ENCODE measurements around the gene UCN. TPM values are rescaled to one million over a fixed set of nuclear protein-coding genes. Genes with fewer than 3 reads are reported as not detected.
"Not testable (repeated sequence)": the region's sequence is repeated elsewhere in the genome, so short reads cannot be mapped to it uniquely, and the experiment has no call there.

Gene UCN
- polyA plus RNA-seq, 1 donor from 2014 or later = 9.0 TPM

GRCh38 chr2:27272537-27273522 lies 35.4 kb downstream of the UCN start:
- not testable (repeated sequence) for H3K9me2 ChIP-seq (ENCODE audit: insufficient read depth, low read length); H3K27me3 ChIP-seq (ENCODE audit: insufficient read depth, low read depth, low read length); H3F3A ChIP-seq (ENCODE audit: insufficient read depth, low read length, poor library complexity, severe bottlenecking); H2AFZ ChIP-seq (ENCODE audit: low read depth, low read length); H3K4me3 ChIP-seq (ENCODE audit: low read length); H3K36me3 ChIP-seq (ENCODE audit: insufficient read depth, low read length); H3K9me3 ChIP-seq (ENCODE audit: low read length); H3K4me2 ChIP-seq (ENCODE audit: low read length); H3K27ac ChIP-seq (ENCODE audit: low read length); H3K79me2 ChIP-seq (replicated peaks; ENCODE audit: insufficient read depth, low read length); H4K20me1 ChIP-seq (ENCODE audit: insufficient read depth); H3K9ac ChIP-seq (ENCODE audit: low read length)

DNA sequence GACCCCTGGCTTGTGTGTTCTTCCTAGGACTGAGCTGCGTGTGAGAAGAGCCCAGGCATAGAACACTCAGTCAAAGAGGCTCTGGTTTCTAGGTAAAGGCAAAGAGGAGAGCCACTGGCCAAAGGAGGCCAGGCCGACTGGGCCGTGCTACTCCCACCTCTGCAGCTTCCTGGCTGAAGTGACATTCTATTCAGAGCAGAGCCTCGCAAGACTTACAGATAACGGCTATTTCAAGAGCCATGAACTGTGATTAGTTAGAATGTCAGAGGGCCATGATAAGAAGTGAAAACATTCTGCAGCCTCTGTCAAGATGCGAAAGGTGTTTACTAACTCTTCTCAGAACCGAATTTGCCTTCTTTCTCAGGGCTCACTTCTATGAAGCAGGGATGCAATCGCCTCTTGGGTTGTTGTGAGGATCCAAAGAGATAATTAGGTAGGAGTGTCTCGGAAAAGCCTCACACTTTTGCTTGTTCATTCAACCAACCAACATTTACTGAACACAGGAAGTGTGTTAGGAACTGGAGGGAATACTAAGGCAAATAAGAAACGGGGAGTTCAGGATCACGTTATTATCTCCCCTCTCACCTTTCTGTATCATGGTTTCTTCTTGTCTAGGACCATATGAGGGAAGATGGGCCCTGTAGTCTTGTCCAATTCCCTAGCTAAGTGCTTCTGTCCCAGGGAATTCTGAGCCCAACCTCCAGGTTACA lies 36.5 kb downstream of the UCN start:
- Histone ChIP-seq H3K9me2 (ENCODE audit: insufficient read depth, low read length) (no peaks in the 10 kb centered on the region), H3K4me3 (ENCODE audit: low read length) (no peak overlapping the region), H3K36me3 (ENCODE audit: insufficient read depth, low read length) (no peaks in the 10 kb centered on the region), H3K79me2 (replicated peaks; ENCODE audit: insufficient read depth, low read length) (no peaks in the 10 kb centered on the region), H3K27ac (ENCODE audit: low read length) (no peak overlapping the region), H3K27me3 (ENCODE audit: insufficient read depth, low read depth, low read length) (peaks cover 15% of the 10 kb centered on the region), H3F3A (ENCODE audit: insufficient read depth, low read length, poor library complexity, severe bottlenecking) (no peaks in the 10 kb centered on the region), H3K9me3 (ENCODE audit: low read length) (no peaks in the 10 kb centered on the region), H3K9ac (ENCODE audit: low read length) (no peak overlapping the region), H2AFZ (ENCODE audit: low read depth, low read length) (no peak overlapping the region), H4K20me1 (ENCODE audit: insufficient read depth) (no peaks in the 10 kb centered on the region), H3K4me2 (ENCODE audit: low read length) (no peak overlapping the region)
- TF ChIP-seq POLR2AphosphoS5 (IDR thresholded peaks at IDR 0.05) (no peak), RAD21 (conservative IDR thresholded peaks at IDR 0.05) (no peak), SMC3 (conservative IDR thresholded peaks at IDR 0.05; ENCODE audit: poor library complexity) (no peak), EP300 (conservative IDR thresholded peaks at IDR 0.05; ENCODE audit: poor library complexity, severe bottlenecking) (no peak), MXI1 (conservative IDR thresholded peaks at IDR 0.05; ENCODE audit: poor library complexity, severe bottlenecking) (no peak), EZH2 (IDR thresholded peaks at IDR 0.05; ENCODE audit: borderline replicate concordance, insufficient read depth, low read length, poor library complexity, severe bottlenecking) (no peak), TAF1 (IDR thresholded peaks at IDR 0.05; ENCODE audit: low read depth) (no peak)
- TF ChIP-seq, protein P1, sequence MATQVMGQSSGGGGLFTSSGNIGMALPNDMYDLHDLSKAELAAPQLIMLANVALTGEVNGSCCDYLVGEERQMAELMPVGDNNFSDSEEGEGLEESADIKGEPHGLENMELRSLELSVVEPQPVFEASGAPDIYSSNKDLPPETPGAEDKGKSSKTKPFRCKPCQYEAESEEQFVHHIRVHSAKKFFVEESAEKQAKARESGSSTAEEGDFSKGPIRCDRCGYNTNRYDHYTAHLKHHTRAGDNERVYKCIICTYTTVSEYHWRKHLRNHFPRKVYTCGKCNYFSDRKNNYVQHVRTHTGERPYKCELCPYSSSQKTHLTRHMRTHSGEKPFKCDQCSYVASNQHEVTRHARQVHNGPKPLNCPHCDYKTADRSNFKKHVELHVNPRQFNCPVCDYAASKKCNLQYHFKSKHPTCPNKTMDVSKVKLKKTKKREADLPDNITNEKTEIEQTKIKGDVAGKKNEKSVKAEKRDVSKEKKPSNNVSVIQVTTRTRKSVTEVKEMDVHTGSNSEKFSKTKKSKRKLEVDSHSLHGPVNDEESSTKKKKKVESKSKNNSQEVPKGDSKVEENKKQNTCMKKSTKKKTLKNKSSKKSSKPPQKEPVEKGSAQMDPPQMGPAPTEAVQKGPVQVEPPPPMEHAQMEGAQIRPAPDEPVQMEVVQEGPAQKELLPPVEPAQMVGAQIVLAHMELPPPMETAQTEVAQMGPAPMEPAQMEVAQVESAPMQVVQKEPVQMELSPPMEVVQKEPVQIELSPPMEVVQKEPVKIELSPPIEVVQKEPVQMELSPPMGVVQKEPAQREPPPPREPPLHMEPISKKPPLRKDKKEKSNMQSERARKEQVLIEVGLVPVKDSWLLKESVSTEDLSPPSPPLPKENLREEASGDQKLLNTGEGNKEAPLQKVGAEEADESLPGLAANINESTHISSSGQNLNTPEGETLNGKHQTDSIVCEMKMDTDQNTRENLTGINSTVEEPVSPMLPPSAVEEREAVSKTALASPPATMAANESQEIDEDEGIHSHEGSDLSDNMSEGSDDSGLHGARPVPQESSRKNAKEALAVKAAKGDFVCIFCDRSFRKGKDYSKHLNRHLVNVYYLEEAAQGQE (IDR thresholded peaks at IDR 0.05; ENCODE audit: borderline replicate concordance) = no peak
- TF ChIP-seq, protein P2, sequence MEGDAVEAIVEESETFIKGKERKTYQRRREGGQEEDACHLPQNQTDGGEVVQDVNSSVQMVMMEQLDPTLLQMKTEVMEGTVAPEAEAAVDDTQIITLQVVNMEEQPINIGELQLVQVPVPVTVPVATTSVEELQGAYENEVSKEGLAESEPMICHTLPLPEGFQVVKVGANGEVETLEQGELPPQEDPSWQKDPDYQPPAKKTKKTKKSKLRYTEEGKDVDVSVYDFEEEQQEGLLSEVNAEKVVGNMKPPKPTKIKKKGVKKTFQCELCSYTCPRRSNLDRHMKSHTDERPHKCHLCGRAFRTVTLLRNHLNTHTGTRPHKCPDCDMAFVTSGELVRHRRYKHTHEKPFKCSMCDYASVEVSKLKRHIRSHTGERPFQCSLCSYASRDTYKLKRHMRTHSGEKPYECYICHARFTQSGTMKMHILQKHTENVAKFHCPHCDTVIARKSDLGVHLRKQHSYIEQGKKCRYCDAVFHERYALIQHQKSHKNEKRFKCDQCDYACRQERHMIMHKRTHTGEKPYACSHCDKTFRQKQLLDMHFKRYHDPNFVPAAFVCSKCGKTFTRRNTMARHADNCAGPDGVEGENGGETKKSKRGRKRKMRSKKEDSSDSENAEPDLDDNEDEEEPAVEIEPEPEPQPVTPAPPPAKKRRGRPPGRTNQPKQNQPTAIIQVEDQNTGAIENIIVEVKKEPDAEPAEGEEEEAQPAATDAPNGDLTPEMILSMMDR (IDR thresholded peaks at IDR 0.05; ENCODE audit: poor library complexity, severe bottlenecking) = no peak
